Transverse colon (tissue), 4 donors: ENCODE results near the gene OCRL. TPM values are rescaled to one million over a fixed set of nuclear protein-coding genes. Genes with fewer than 3 reads are reported as not detected.
"Not testable (repeated sequence)": the region's sequence is repeated elsewhere in the genome, so short reads cannot be mapped to it uniquely, and the experiment has no call there.

ENCODE experiments used
- DNase-seq: peaks from one replicate; pipeline ENCODE4 v3.0.0-alpha.2; 2019
- H3K27ac ChIP-seq, 4 donors: fragments of 200-600 bp; sonication (generic); 2 replicates each; pipeline ENCODE4 v1.5.1; 2016 to 2018; ENCODE audit warnings: inconsistent platforms in 4 of 4
- H3K27me3 ChIP-seq: fragments of 200-600 bp; sonication (generic); 2 replicates; pipeline ENCODE4 v1.5.1; 2017; ENCODE audit warnings: inconsistent platforms
- H3K36me3 ChIP-seq, 4 donors: fragments of 200-600 bp; sonication (generic); 2 replicates each; pipeline ENCODE4 v1.5.1; 2017 to 2019; ENCODE audit warnings: inconsistent platforms in 4 of 4
- H3K4me1 ChIP-seq, 4 donors: fragments of 200-600 bp; sonication (generic); 2 replicates each; pipeline ENCODE4 v1.5.1; 2017 to 2020; ENCODE audit warnings: inconsistent platforms in 4 of 4
- H3K4me3 ChIP-seq, 4 donors: fragments of 200-600 bp; sonication (generic); 1 replicate in 1 of 4; 2 replicates in 3 of 4; pipeline versions ENCODE4 v1.5.1 to v1.6.1; 2017 to 2019; ENCODE audit warnings: inconsistent platforms in 4 of 4
- H3K9me3 ChIP-seq, 2 donors: fragments of 200-600 bp; sonication (generic); 2 replicates each; pipeline ENCODE4 v1.5.1; 2017 to 2019; ENCODE audit warnings: inconsistent platforms in 2 of 2
- EP300 ChIP-seq: sonication (generic); formaldehyde crosslinking; IDR thresholded peaks from one replicate; pipeline ENCODE4 v1.6.1; 2017; ENCODE audit warnings: antibody characterized with exemption, low read depth
- POLR2A ChIP-seq: fragments of 450-650 bp; IDR thresholded peaks from one replicate; pipeline ENCODE4 v1.6.1; 2016; ENCODE audit warnings: antibody characterized with exemption, mild to moderate bottlenecking, moderate library complexity
- POLR2AphosphoS5 ChIP-seq, 3 donors: sonication (generic); formaldehyde crosslinking; IDR thresholded peaks; one replicate each; pipeline ENCODE4 v1.6.1; 2016; ENCODE audit warnings: antibody characterized with exemption in 3 of 3
- WGBS, 2 donors: methylation state at CpG; one replicate each; pipeline ENCODE4 v1.1.5; 2018; ENCODE audit warnings: low coverage in 1 of 2; 5-methylcytosine and 5-hydroxymethylcytosine counted together
- in situ Hi-C, 4 donors: fragments of 200-750 bp; cut with MboI; loops; one replicate each; pipeline versions ENCODE4 v1.15.0 to v1.15.1; 2017; ENCODE audit warnings: low sequenced_read_pairs in 3 of 4, low pct_ligation_motif_present in 1 of 4, low pct_unique_long_range_greater_than_20kb in 1 of 4
- intact Hi-C: fragments of 100-400 bp; cut with DNase I; formaldehyde crosslinking; loops from one replicate; pipeline ENCODE4 v1.15.1; 2023; ENCODE audit warnings: low total_unique reads
- total RNA-seq, 4 donors: library from RNA; depleted of rRNA; stranded (reverse); fragments of >200 nt; gene quantifications; one replicate each; pipeline ENCODE4 v1.1.0, GENCODE V29; 2016
- TF ChIP-seq, protein P1 (sequence below), 5 experiments: fragments of 200-600 bp in 3 of 5; fragments of 450-650 bp in 2 of 5; sonication (generic) in 3 of 5; IDR thresholded peaks; 1 replicate in 2 of 5; 2 replicates in 3 of 5; pipeline ENCODE4 v1.5.1; 2016 to 2017; ENCODE audit warnings: antibody characterized with exemption in 5 of 5, inconsistent platforms in 3 of 5, mild to moderate bottlenecking in 2 of 5, moderate library complexity in 1 of 5

The OCRL gene
- total RNA-seq, 4 donors from 2014 or later: 14.2 to 27.9 (median 20.0) TPM

DNA sequence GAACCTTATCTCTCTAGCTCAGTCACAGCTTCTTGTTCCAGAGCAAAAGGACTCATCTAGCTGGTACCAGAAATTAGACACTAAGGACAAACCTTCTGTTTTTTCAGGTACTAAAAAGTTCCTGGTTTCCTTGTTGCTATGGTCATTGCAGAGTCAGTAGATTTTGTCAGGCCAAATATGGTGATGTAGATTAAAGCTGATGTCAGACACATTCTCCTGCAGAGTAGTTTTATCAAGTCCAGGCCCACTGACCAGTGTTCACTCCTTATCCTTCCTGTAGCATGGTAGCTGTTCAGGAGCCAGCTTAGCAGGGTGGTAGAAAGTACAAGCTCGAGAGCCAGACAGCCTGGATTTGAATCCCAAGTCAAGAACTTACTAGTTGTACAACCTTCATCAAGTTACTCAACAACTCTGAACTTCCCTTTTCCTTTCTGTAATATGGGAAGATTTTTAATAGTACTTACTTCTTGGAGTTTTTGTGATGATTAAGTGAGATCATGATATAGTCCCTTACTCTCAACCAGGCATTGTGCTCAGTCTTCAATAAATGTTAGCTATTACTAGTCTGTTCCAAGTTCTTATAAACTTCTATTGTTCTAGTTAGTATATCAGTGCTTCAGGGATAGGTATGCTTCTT, 17.9 kb downstream of the OCRL start:
- in situ Hi-C loops (no loop called here), intact Hi-C loops (no loop called here)
- Histone ChIP-seq H3K9me3 (no peaks in the 10 kb centered on the region), H3K4me1 (no peaks in the 10 kb centered on the region), H3K36me3 (peaks cover 0 to 4% (median 0%) of the 10 kb centered on the region in 4 donors), H3K27me3 (no peaks in the 10 kb centered on the region), H3K4me3 (no peak overlapping the region), H3K27ac (no peak overlapping the region)
- TF ChIP-seq POLR2AphosphoS5 (IDR thresholded peaks at IDR 0.05) (no peak), EP300 (no peak), POLR2A (no peak)
- TF ChIP-seq, protein P1, sequence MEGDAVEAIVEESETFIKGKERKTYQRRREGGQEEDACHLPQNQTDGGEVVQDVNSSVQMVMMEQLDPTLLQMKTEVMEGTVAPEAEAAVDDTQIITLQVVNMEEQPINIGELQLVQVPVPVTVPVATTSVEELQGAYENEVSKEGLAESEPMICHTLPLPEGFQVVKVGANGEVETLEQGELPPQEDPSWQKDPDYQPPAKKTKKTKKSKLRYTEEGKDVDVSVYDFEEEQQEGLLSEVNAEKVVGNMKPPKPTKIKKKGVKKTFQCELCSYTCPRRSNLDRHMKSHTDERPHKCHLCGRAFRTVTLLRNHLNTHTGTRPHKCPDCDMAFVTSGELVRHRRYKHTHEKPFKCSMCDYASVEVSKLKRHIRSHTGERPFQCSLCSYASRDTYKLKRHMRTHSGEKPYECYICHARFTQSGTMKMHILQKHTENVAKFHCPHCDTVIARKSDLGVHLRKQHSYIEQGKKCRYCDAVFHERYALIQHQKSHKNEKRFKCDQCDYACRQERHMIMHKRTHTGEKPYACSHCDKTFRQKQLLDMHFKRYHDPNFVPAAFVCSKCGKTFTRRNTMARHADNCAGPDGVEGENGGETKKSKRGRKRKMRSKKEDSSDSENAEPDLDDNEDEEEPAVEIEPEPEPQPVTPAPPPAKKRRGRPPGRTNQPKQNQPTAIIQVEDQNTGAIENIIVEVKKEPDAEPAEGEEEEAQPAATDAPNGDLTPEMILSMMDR (IDR thresholded peaks at IDR 0.05): no peak
- WGBS, 2 donors: 72% methylated on average over 1 of the region's 1 CpG; no CpG with 5 or more reads in 1 of the 2 donors
- no peak for DNase-seq

- H3K4me3 ChIP-seq: no peak overlapping the region
- intact Hi-C loops (no loop called here), in situ Hi-C loops (no loop called here)
- H3K9me3 ChIP-seq: no peaks in the 10 kb centered on the region
- DNase-seq: no peak
- H3K27me3 ChIP-seq: no peaks in the 10 kb centered on the region
- peaks cover 0 to 4% (median 0%) of the 10 kb centered on the region in 4 donors for H3K36me3 ChIP-seq
- no peaks in the 10 kb centered on the region for H3K4me1 ChIP-seq
- TF ChIP-seq POLR2A (no peak), POLR2AphosphoS5 (IDR thresholded peaks at IDR 0.05) (no peak), EP300 (no peak)
- TF ChIP-seq, protein P1 (IDR thresholded peaks at IDR 0.05): no peak
- WGBS, 2 donors: 88 to 97% methylated on average over 1 of the region's 1 CpG
- H3K27ac ChIP-seq: no peak overlapping the region
Measured at GRCh38 chrX:129559783-129560182, 19.7 kb downstream of the OCRL start.

DNA sequence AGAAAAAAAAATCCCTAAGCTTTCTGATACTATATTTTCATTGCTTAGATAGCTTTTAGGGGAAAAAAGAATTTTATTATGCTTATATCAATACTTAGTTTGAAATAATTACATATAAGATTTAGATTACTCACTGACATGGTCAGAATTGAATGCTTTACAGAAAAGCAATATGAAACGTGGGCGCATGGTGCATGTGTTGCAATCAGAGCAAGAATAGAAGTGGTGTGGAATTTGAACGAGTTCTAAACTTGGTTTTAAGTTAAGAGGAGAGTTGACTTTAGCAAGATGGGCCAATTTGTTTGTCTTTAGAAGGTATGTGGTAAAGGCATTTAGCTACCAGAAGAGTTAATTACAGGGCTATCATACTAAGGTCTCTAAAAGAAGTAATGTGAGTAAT, 21.4 kb downstream of the OCRL start:
- DNase-seq: no peak
- 77 to 100% methylated on average over 1 to 3 of the region's 3 CpGs for WGBS, 2 donors
- no peak overlapping the region for H3K27ac ChIP-seq
- peaks cover 0 to 4% (median 0%) of the 10 kb centered on the region in 4 donors for H3K36me3 ChIP-seq
- intact Hi-C loops: no loop called here
- H3K27me3 ChIP-seq: no peaks in the 10 kb centered on the region
- no peaks in the 10 kb centered on the region for H3K4me1 ChIP-seq
- no peak overlapping the region for H3K4me3 ChIP-seq
- TF ChIP-seq POLR2A (no peak), EP300 (no peak), POLR2AphosphoS5 (IDR thresholded peaks at IDR 0.05) (no peak)
- TF ChIP-seq, protein P1 (IDR thresholded peaks at IDR 0.05): no peak
- in situ Hi-C loops: no loop called here
- no peaks in the 10 kb centered on the region for H3K9me3 ChIP-seq

- intact Hi-C loops, H3K27ac ChIP-seq, in situ Hi-C loops: not testable (repeated sequence)
Measured at GRCh38 chrX:129564345-129564744, 24.3 kb downstream of the OCRL start.

More at GRCh38 chrX:129564345-129564744, 24.3 kb downstream of the OCRL start:
- not testable (repeated sequence) for H3K4me1 ChIP-seq, H3K27me3 ChIP-seq, H3K36me3 ChIP-seq, H3K9me3 ChIP-seq, H3K4me3 ChIP-seq, DNase-seq
- 100% methylated on average over 4 of the region's 5 CpGs; no CpG with 5 or more reads in 1 of the 2 donors for WGBS, 2 donors
